ENCODE results near the gene IFIT3. TPM values are rescaled to one million over a fixed set of nuclear protein-coding genes. Genes with fewer than 3 reads are reported as not detected.
"Not testable (repeated sequence)": the region's sequence is repeated elsewhere in the genome, so short reads cannot be mapped to it uniquely, and the experiment has no call there.

IFIT3 gene
- total RNA-seq, 1 donor from 2014 or later, result 6.9 TPM

- no peak for DNase-seq
- Histone ChIP-seq H3K36me3 (peaks cover 27% of the 10 kb centered on the region), H3K4me1 (peaks cover 21% of the 10 kb centered on the region), H3K27me3 (ENCODE audit: low read depth) (no peaks in the 10 kb centered on the region), H3K27ac (replicated peaks) (no peak overlapping the region), H3K9me3 (replicated peaks) (no peaks in the 10 kb centered on the region), H3K4me3 (no peak overlapping the region)
- intact Hi-C loops (cut with micrococcal nuclease), result no loop called here
- no peak for TF ChIP-seq CTCF (IDR thresholded peaks at IDR 0.05; ENCODE audit: borderline replicate concordance)
Observed at GRCh38 chr10:89308736-89309135, 19.1 kb upstream of the IFIT3 start.

GRCh38 chr10:89309156-89310055, 18.4 kb upstream of the IFIT3 start:
- no peak overlapping the region for H3K27ac ChIP-seq (replicated peaks)
- no peak overlapping the region for H3K4me3 ChIP-seq
- H3K27me3 ChIP-seq (ENCODE audit: low read depth), result no peaks in the 10 kb centered on the region
- DNase-seq, result no peak
- H3K4me1 ChIP-seq, result peaks cover 14% of the 10 kb centered on the region
- no peak for TF ChIP-seq CTCF (IDR thresholded peaks at IDR 0.05; ENCODE audit: borderline replicate concordance)
- peaks cover 27% of the 10 kb centered on the region for H3K36me3 ChIP-seq
- intact Hi-C loops (cut with micrococcal nuclease), result no loop called here
- no peaks in the 10 kb centered on the region for H3K9me3 ChIP-seq (replicated peaks)

GRCh38 chr10:89310056-89310893, 17.5 kb upstream of the IFIT3 start:
- Histone ChIP-seq H3K27ac (replicated peaks) (no peak overlapping the region), H3K4me1 (peaks cover 13% of the 10 kb centered on the region), H3K4me3 (no peak overlapping the region), H3K36me3 (peaks cover 27% of the 10 kb centered on the region), H3K27me3 (ENCODE audit: low read depth) (no peaks in the 10 kb centered on the region), H3K9me3 (replicated peaks) (no peaks in the 10 kb centered on the region)
- TF ChIP-seq CTCF (IDR thresholded peaks at IDR 0.05; ENCODE audit: borderline replicate concordance), result no peak
- DNase-seq, result no peak
- intact Hi-C loops (cut with micrococcal nuclease), result no loop called here

- DNase-seq, result no peak
- no peak overlapping the region for H3K27ac ChIP-seq (replicated peaks)
- H3K9me3 ChIP-seq (replicated peaks), result peaks cover under 1% of the 10 kb centered on the region
- H3K36me3 ChIP-seq, result peaks cover 5% of the 10 kb centered on the region
- no peak overlapping the region for H3K4me3 ChIP-seq
- intact Hi-C loops (cut with micrococcal nuclease), result no loop called here
- no peak for TF ChIP-seq CTCF (IDR thresholded peaks at IDR 0.05; ENCODE audit: borderline replicate concordance)
- H3K27me3 ChIP-seq (ENCODE audit: low read depth), result no peaks in the 10 kb centered on the region
- peaks cover 6% of the 10 kb centered on the region for H3K4me1 ChIP-seq
Observed at GRCh38 chr10:89312973-89313372, 14.8 kb upstream of the IFIT3 start.

- Histone ChIP-seq H3K9me3 (replicated peaks) (peaks cover 4% of the 10 kb centered on the region), H3K27ac (replicated peaks) (no peak overlapping the region), H3K36me3 (no peaks in the 10 kb centered on the region), H3K4me1 (peaks cover 6% of the 10 kb centered on the region), H3K4me3 (no peak overlapping the region), H3K27me3 (ENCODE audit: low read depth) (no peaks in the 10 kb centered on the region)
- no peak for DNase-seq
- no peak for TF ChIP-seq CTCF (IDR thresholded peaks at IDR 0.05; ENCODE audit: borderline replicate concordance)
- intact Hi-C loops (cut with micrococcal nuclease), result no loop called here
Observed at GRCh38 chr10:89314676-89315075, 13.1 kb upstream of the IFIT3 start.

- DNase-seq; H3K4me3 ChIP-seq; H3K27ac ChIP-seq (replicated peaks); H3K36me3 ChIP-seq; H3K9me3 ChIP-seq (replicated peaks); intact Hi-C loops (cut with micrococcal nuclease); H3K27me3 ChIP-seq (ENCODE audit: low read depth); H3K4me1 ChIP-seq: not testable (repeated sequence)
Observed at GRCh38 chr10:89318047-89318446, 9.8 kb upstream of the IFIT3 start.

- H3K36me3 ChIP-seq; DNase-seq; H3K27me3 ChIP-seq (ENCODE audit: low read depth); intact Hi-C loops (cut with micrococcal nuclease); H3K27ac ChIP-seq (replicated peaks); H3K4me3 ChIP-seq; H3K9me3 ChIP-seq (replicated peaks): not testable (repeated sequence)
- peaks cover 27% of the 10 kb centered on the region for H3K4me1 ChIP-seq
Observed at GRCh38 chr10:89325081-89325480, 2.7 kb upstream of the IFIT3 start.

- H3K9me3 ChIP-seq (replicated peaks); H3K27me3 ChIP-seq (ENCODE audit: low read depth); H3K4me3 ChIP-seq; intact Hi-C loops (cut with micrococcal nuclease); H3K27ac ChIP-seq (replicated peaks); DNase-seq; H3K36me3 ChIP-seq: not testable (repeated sequence)
- peaks cover 35% of the 10 kb centered on the region for H3K4me1 ChIP-seq
Observed at GRCh38 chr10:89325856-89326255, 1.9 kb upstream of the IFIT3 start.
